IPS-15b (cell line): ENCODE results near the gene RAB31.
"Not testable (repeated sequence)": the region's sequence is repeated elsewhere in the genome, so short reads cannot be mapped to it uniquely, and the experiment has no call there.

ENCODE experiments used
- H3K27me3 ChIP-seq: one replicate; pipeline ENCODE4 v1.6.1; 2013; ENCODE audit warnings: low read length; ENCODE audit not compliant: control insufficient read depth, insufficient read depth
- H3K36me3 ChIP-seq: one replicate; pipeline ENCODE4 v1.6.1; 2013; ENCODE audit warnings: low read length; ENCODE audit not compliant: control insufficient read depth, insufficient read depth
- H3K4me1 ChIP-seq: one replicate; pipeline ENCODE4 v1.6.1; 2013; ENCODE audit warnings: mild to moderate bottlenecking, low read length; ENCODE audit not compliant: control insufficient read depth, insufficient read depth
- H3K4me3 ChIP-seq: one replicate; pipeline ENCODE4 v1.5.1; 2013; ENCODE audit warnings: low read depth, low read length
- H3K9ac ChIP-seq: one replicate; pipeline ENCODE4 v1.6.1; 2013; ENCODE audit warnings: low read depth, mild to moderate bottlenecking, low read length
- H3K9me3 ChIP-seq: one replicate; pipeline ENCODE4 v1.6.1; 2013; ENCODE audit warnings: mild to moderate bottlenecking, low read length; ENCODE audit not compliant: control insufficient read depth, insufficient read depth

The RAB31 gene

GRCh38 chr18:9708057-9708433 lies at the start of gene RAB31:
Gene RAB31 (plus strand): TSS chr18:9708301. CDS start chr18:9708406, 105 bp downstream.
- H3K27me3 ChIP-seq: peaks cover 54% of the 10 kb centered on the region
- peaks cover 18% of the 10 kb centered on the region for H3K4me1 ChIP-seq
- peak within 1 kb of the TSS; percentile 18 for H3K9ac ChIP-seq

GRCh38 chr18:9659499-9660375 lies 48.4 kb upstream of the RAB31 start:
- H3K27me3 ChIP-seq: no peaks in the 10 kb centered on the region
- no peaks in the 10 kb centered on the region for H3K9me3 ChIP-seq
- no peak overlapping the region for H3K4me3 ChIP-seq
- no peaks in the 10 kb centered on the region for H3K36me3 ChIP-seq
- no peaks in the 10 kb centered on the region for H3K4me1 ChIP-seq
- no peak overlapping the region for H3K9ac ChIP-seq

More at GRCh38 chr18:9708057-9708433, at the start of gene RAB31:
- Histone ChIP-seq H3K36me3 (no peaks in the 10 kb centered on the region), H3K4me3 (peak within 1 kb of the TSS; percentile 75), H3K9me3 (no peaks in the 10 kb centered on the region)

GRCh38 chr18:9661564-9661963 lies 46.5 kb upstream of the RAB31 start:
- Histone ChIP-seq H3K36me3 (no peaks in the 10 kb centered on the region), H3K4me1 (no peaks in the 10 kb centered on the region), H3K9ac (no peak overlapping the region), H3K27me3 (no peaks in the 10 kb centered on the region), H3K9me3 (no peaks in the 10 kb centered on the region), H3K4me3 (no peak overlapping the region)

- H3K9ac ChIP-seq: no peak overlapping the region
- no peak overlapping the region for H3K4me3 ChIP-seq
- no peaks in the 10 kb centered on the region for H3K36me3 ChIP-seq
- H3K4me1 ChIP-seq: no peaks in the 10 kb centered on the region
- H3K27me3 ChIP-seq: no peaks in the 10 kb centered on the region
- H3K9me3 ChIP-seq: no peaks in the 10 kb centered on the region
These were observed 44.7 kb upstream of the RAB31 start for GRCh38 chr18:9663377-9663776.

- no peaks in the 10 kb centered on the region for H3K9me3 ChIP-seq
- H3K4me3 ChIP-seq: no peak overlapping the region
- H3K9ac ChIP-seq: no peak overlapping the region
- no peaks in the 10 kb centered on the region for H3K4me1 ChIP-seq
- no peaks in the 10 kb centered on the region for H3K36me3 ChIP-seq
- H3K27me3 ChIP-seq: no peaks in the 10 kb centered on the region
These were observed 42.8 kb upstream of the RAB31 start for GRCh38 chr18:9665314-9665713.

- Histone ChIP-seq H3K9ac (no peak overlapping the region), H3K27me3 (no peaks in the 10 kb centered on the region), H3K36me3 (no peaks in the 10 kb centered on the region), H3K4me1 (no peaks in the 10 kb centered on the region), H3K9me3 (no peaks in the 10 kb centered on the region), H3K4me3 (no peak overlapping the region)
These were observed 41.6 kb upstream of the RAB31 start for GRCh38 chr18:9666548-9666947.

GRCh38 chr18:9669016-9669415 lies 39.1 kb upstream of the RAB31 start:
- Histone ChIP-seq H3K36me3 (no peaks in the 10 kb centered on the region), H3K27me3 (no peaks in the 10 kb centered on the region), H3K9ac (no peak overlapping the region), H3K9me3 (no peaks in the 10 kb centered on the region), H3K4me1 (no peaks in the 10 kb centered on the region), H3K4me3 (no peak overlapping the region)

- Histone ChIP-seq H3K4me1 (no peaks in the 10 kb centered on the region), H3K36me3 (no peaks in the 10 kb centered on the region), H3K4me3 (no peak overlapping the region), H3K27me3 (no peaks in the 10 kb centered on the region), H3K9ac (no peak overlapping the region), H3K9me3 (no peaks in the 10 kb centered on the region)
These were observed 36.9 kb upstream of the RAB31 start for GRCh38 chr18:9671214-9671613.

- H3K9ac ChIP-seq: no peak overlapping the region
- H3K4me1 ChIP-seq: no peaks in the 10 kb centered on the region
- no peaks in the 10 kb centered on the region for H3K36me3 ChIP-seq
- H3K27me3 ChIP-seq: no peaks in the 10 kb centered on the region
- H3K4me3 ChIP-seq: no peak overlapping the region
- no peaks in the 10 kb centered on the region for H3K9me3 ChIP-seq
These were observed 34.5 kb upstream of the RAB31 start for GRCh38 chr18:9673296-9674251.

- H3K4me1 ChIP-seq, H3K36me3 ChIP-seq, H3K9ac ChIP-seq, H3K9me3 ChIP-seq, H3K27me3 ChIP-seq, H3K4me3 ChIP-seq: not testable (repeated sequence)
These were observed 29.9 kb upstream of the RAB31 start for GRCh38 chr18:9678216-9678615.

- Histone ChIP-seq H3K36me3 (peaks cover 3% of the 10 kb centered on the region), H3K4me1 (no peaks in the 10 kb centered on the region), H3K9ac (no peak overlapping the region), H3K27me3 (no peaks in the 10 kb centered on the region), H3K4me3 (no peak overlapping the region), H3K9me3 (no peaks in the 10 kb centered on the region)
These were observed 29.0 kb upstream of the RAB31 start for GRCh38 chr18:9679125-9679524.
